ENCODE results near the gene PROX1.

The PROX1 gene

DNA sequence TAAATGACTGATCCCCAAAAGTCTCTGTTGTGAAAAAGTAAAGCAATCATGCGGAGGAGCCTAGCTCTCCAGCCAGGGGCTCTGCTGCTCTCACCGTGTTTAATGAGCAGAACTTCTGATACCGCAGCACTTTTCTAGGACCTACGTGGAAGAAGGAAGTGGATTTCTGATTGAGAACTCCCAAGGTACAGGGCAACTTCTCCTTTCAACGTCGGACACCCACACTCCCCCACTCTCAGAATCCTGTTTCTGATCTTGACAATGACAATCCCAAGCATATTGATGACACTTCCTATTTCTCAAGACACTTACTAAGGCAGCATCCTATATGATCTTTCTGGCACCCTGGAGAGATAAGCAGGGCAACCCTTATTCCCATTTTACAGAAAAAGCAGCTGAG is 78.4 kb downstream of the PROX1 start:
- no peaks in the 10 kb centered on the region for H3K9me3 ChIP-seq (ENCODE audit: low read length)
- no peaks in the 10 kb centered on the region for H4K20me1 ChIP-seq (ENCODE audit: insufficient read depth, low read length)
- no peak overlapping the region for H3K9ac ChIP-seq (ENCODE audit: low read length)
- H3K4me3 ChIP-seq (ENCODE audit: low read depth, low read length, poor library complexity, severe bottlenecking), result no peak overlapping the region
- no peak overlapping the region for H3K4me2 ChIP-seq (ENCODE audit: low read length)
- TF ChIP-seq, protein P1, sequence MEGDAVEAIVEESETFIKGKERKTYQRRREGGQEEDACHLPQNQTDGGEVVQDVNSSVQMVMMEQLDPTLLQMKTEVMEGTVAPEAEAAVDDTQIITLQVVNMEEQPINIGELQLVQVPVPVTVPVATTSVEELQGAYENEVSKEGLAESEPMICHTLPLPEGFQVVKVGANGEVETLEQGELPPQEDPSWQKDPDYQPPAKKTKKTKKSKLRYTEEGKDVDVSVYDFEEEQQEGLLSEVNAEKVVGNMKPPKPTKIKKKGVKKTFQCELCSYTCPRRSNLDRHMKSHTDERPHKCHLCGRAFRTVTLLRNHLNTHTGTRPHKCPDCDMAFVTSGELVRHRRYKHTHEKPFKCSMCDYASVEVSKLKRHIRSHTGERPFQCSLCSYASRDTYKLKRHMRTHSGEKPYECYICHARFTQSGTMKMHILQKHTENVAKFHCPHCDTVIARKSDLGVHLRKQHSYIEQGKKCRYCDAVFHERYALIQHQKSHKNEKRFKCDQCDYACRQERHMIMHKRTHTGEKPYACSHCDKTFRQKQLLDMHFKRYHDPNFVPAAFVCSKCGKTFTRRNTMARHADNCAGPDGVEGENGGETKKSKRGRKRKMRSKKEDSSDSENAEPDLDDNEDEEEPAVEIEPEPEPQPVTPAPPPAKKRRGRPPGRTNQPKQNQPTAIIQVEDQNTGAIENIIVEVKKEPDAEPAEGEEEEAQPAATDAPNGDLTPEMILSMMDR (IDR thresholded peaks at IDR 0.05; ENCODE audit: low read length), result no peak
- no peak for TF ChIP-seq EZH2 (IDR thresholded peaks at IDR 0.05; ENCODE audit: borderline replicate concordance, low read length)
- no peaks in the 10 kb centered on the region for H3F3A ChIP-seq (ENCODE audit: insufficient read depth, low read length)
- H2AFZ ChIP-seq (ENCODE audit: low read length), result no peak overlapping the region
- H3K27me3 ChIP-seq (ENCODE audit: insufficient read depth, low read length), result no peaks in the 10 kb centered on the region
- no peaks in the 10 kb centered on the region for H3K4me1 ChIP-seq (ENCODE audit: insufficient read depth, low read length, severe bottlenecking)
- H3K36me3 ChIP-seq (ENCODE audit: insufficient read depth, low read length), result no peaks in the 10 kb centered on the region
- no peaks in the 10 kb centered on the region for H3K79me2 ChIP-seq (ENCODE audit: insufficient read depth, low read length)
- no peak overlapping the region for H3K27ac ChIP-seq (ENCODE audit: low read depth, low read length, poor library complexity, severe bottlenecking)
- H3K9me2 ChIP-seq (ENCODE audit: low read depth, low read length), result no peaks in the 10 kb centered on the region

DNA sequence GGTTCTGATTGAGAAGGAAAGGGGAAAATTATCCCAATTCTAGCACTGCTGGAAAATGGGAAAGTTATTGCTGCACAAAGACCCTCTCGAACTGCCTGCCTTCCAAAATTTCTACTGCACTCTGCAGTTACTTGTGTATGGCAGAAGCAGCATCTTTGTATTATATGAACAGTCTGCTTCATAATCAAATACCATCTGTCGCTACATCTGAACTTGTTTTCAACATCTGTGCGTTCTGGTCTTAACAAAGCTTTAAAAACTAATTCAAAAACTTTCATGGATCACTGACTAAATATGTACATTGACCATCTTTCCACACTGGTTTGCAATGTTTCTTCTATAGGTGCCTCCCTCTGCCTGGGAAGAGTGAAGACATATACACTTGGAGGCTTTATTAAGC is 79.2 kb downstream of the PROX1 start:
- Histone ChIP-seq H3K4me2 (ENCODE audit: low read length) (no peak overlapping the region), H3K27ac (ENCODE audit: low read depth, low read length, poor library complexity, severe bottlenecking) (no peak overlapping the region)

DNA sequence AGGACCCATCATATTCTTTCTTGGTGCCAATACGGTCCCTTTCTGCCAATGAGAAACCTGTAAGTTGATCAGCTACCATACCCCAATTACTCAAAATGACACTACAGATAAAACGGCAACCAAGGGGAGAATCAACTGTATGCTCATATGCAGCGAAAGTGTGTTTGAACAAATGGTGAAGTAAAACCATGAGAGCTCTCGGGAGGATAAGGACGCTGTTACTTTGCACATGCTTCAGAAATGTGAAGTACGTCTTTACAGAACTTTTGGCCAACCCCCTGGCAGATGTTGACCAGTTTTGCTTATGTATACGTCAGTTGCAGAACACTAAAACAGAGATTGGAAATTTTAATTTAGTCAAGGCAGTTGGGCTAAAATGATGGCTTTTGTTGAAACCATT is 79.6 kb downstream of the PROX1 start:
- Histone ChIP-seq H3K9ac (ENCODE audit: low read length) (no peak overlapping the region), H3F3A (ENCODE audit: insufficient read depth, low read length) (no peaks in the 10 kb centered on the region), H2AFZ (ENCODE audit: low read length) (no peak overlapping the region), H3K79me2 (ENCODE audit: insufficient read depth, low read length) (no peaks in the 10 kb centered on the region), H3K4me2 (ENCODE audit: low read length) (no peak overlapping the region), H3K27ac (ENCODE audit: low read depth, low read length, poor library complexity, severe bottlenecking) (no peak overlapping the region), H3K36me3 (ENCODE audit: insufficient read depth, low read length) (no peaks in the 10 kb centered on the region), H3K9me3 (ENCODE audit: low read length) (no peaks in the 10 kb centered on the region), H4K20me1 (ENCODE audit: insufficient read depth, low read length) (no peaks in the 10 kb centered on the region), H3K9me2 (ENCODE audit: low read depth, low read length) (no peaks in the 10 kb centered on the region), H3K4me3 (ENCODE audit: low read depth, low read length, poor library complexity, severe bottlenecking) (no peak overlapping the region), H3K4me1 (ENCODE audit: insufficient read depth, low read length, severe bottlenecking) (no peaks in the 10 kb centered on the region), H3K27me3 (ENCODE audit: insufficient read depth, low read length) (no peaks in the 10 kb centered on the region)
- no peak for TF ChIP-seq EZH2 (IDR thresholded peaks at IDR 0.05; ENCODE audit: borderline replicate concordance, low read length)
- TF ChIP-seq, protein P1 (IDR thresholded peaks at IDR 0.05; ENCODE audit: low read length), result no peak

More for the DNA sequence above, 79.2 kb downstream of the PROX1 start:
- H3K9me2 ChIP-seq (ENCODE audit: low read depth, low read length), result no peaks in the 10 kb centered on the region
- H3K27me3 ChIP-seq (ENCODE audit: insufficient read depth, low read length), result no peaks in the 10 kb centered on the region
- no peak overlapping the region for H3K4me3 ChIP-seq (ENCODE audit: low read depth, low read length, poor library complexity, severe bottlenecking)
- H3K9me3 ChIP-seq (ENCODE audit: low read length), result no peaks in the 10 kb centered on the region
- no peaks in the 10 kb centered on the region for H3K36me3 ChIP-seq (ENCODE audit: insufficient read depth, low read length)
- no peaks in the 10 kb centered on the region for H4K20me1 ChIP-seq (ENCODE audit: insufficient read depth, low read length)
- no peak overlapping the region for H2AFZ ChIP-seq (ENCODE audit: low read length)
- no peaks in the 10 kb centered on the region for H3F3A ChIP-seq (ENCODE audit: insufficient read depth, low read length)
- no peaks in the 10 kb centered on the region for H3K79me2 ChIP-seq (ENCODE audit: insufficient read depth, low read length)
- H3K9ac ChIP-seq (ENCODE audit: low read length), result no peak overlapping the region
- H3K4me1 ChIP-seq (ENCODE audit: insufficient read depth, low read length, severe bottlenecking), result no peaks in the 10 kb centered on the region
- TF ChIP-seq EZH2 (IDR thresholded peaks at IDR 0.05; ENCODE audit: borderline replicate concordance, low read length), result no peak
- TF ChIP-seq, protein P1 (IDR thresholded peaks at IDR 0.05; ENCODE audit: low read length), result no peak
